ENCODE results near the gene SOX21. TPM values are rescaled to one million over a fixed set of nuclear protein-coding genes. Genes with fewer than 3 reads are reported as not detected.

Gene SOX21
- total RNA-seq, 2 donors from 2014 or later = not detected

- no peak for TF ChIP-seq CTCF (IDR thresholded peaks at IDR 0.05)
- H3K27ac ChIP-seq = no peak overlapping the region
- intact Hi-C loops (cut with DNase I) = no loop called here
- no peaks in the 10 kb centered on the region for H3K4me1 ChIP-seq
- no peak overlapping the region for H3K9ac ChIP-seq (ENCODE audit: low read depth in 2 of 2, low read length in 2 of 2)
- H3K4me3 ChIP-seq = no peak overlapping the region
- no peak for DNase-seq
- H3K36me3 ChIP-seq = no peaks in the 10 kb centered on the region
- H3K9me3 ChIP-seq = no peaks in the 10 kb centered on the region
- peaks cover 80% of the 10 kb centered on the region for H3K27me3 ChIP-seq
Measured at GRCh38 chr13:94704377-94705080, 7.8 kb downstream of the SOX21 start.

- no peak for TF ChIP-seq CTCF (IDR thresholded peaks at IDR 0.05)
- no peak for DNase-seq
- no peaks in the 10 kb centered on the region for H3K4me1 ChIP-seq
- H3K27me3 ChIP-seq = peaks cover 73% of the 10 kb centered on the region
- H3K9ac ChIP-seq (ENCODE audit: low read depth in 2 of 2, low read length in 2 of 2) = no peak overlapping the region
- no peaks in the 10 kb centered on the region for H3K36me3 ChIP-seq
- no peak overlapping the region for H3K4me3 ChIP-seq
- H3K27ac ChIP-seq = no peak overlapping the region
- intact Hi-C loops (cut with DNase I) = no loop called here
- H3K9me3 ChIP-seq = no peaks in the 10 kb centered on the region
Measured at GRCh38 chr13:94703721-94704314, 8.5 kb downstream of the SOX21 start.

GRCh38 chr13:94703271-94703670 lies 9.1 kb downstream of the SOX21 start:
- Histone ChIP-seq H3K9ac (ENCODE audit: low read depth in 2 of 2, low read length in 2 of 2) (no peak overlapping the region), H3K36me3 (no peaks in the 10 kb centered on the region), H3K27ac (no peak overlapping the region), H3K4me3 (no peak overlapping the region), H3K9me3 (no peaks in the 10 kb centered on the region), H3K27me3 (peaks cover 69% of the 10 kb centered on the region), H3K4me1 (no peaks in the 10 kb centered on the region)
- intact Hi-C loops (cut with DNase I) = no loop called here
- no peak for TF ChIP-seq CTCF (IDR thresholded peaks at IDR 0.05)
- no peak for DNase-seq

- no peak overlapping the region for H3K27ac ChIP-seq
- H3K9ac ChIP-seq (ENCODE audit: low read depth in 2 of 2, low read length in 2 of 2) = no peak overlapping the region
- intact Hi-C loops (cut with DNase I) = no loop called here
- H3K9me3 ChIP-seq = no peaks in the 10 kb centered on the region
- no peak for DNase-seq
- no peaks in the 10 kb centered on the region for H3K4me1 ChIP-seq
- peaks cover 61% of the 10 kb centered on the region for H3K27me3 ChIP-seq
- H3K4me3 ChIP-seq = no peak overlapping the region
- no peak for TF ChIP-seq CTCF (IDR thresholded peaks at IDR 0.05)
- H3K36me3 ChIP-seq = no peaks in the 10 kb centered on the region
Measured at GRCh38 chr13:94702181-94703041, 9.9 kb downstream of the SOX21 start.

- no peak for DNase-seq
- no peak overlapping the region for H3K9ac ChIP-seq (ENCODE audit: low read depth in 2 of 2, low read length in 2 of 2)
- no peak overlapping the region for H3K27ac ChIP-seq
- H3K4me3 ChIP-seq = no peak overlapping the region
- TF ChIP-seq CTCF (IDR thresholded peaks at IDR 0.05) = no peak
- intact Hi-C loops (cut with DNase I) = no loop called here
- H3K4me1 ChIP-seq = no peaks in the 10 kb centered on the region
- peaks cover 53% of the 10 kb centered on the region for H3K27me3 ChIP-seq
- H3K9me3 ChIP-seq = no peaks in the 10 kb centered on the region
- H3K36me3 ChIP-seq = no peaks in the 10 kb centered on the region
Measured at GRCh38 chr13:94701313-94702180, 10.8 kb downstream of the SOX21 start.

All from colonic mucosa (tissue), 4 donors.